ENCODE data around the gene EXOC4. TPM values are rescaled to one million over a fixed set of nuclear protein-coding genes. Genes with fewer than 3 reads are reported as not detected.

EXOC4 gene
- total and polyA plus RNA-seq, 2 of the 8 experiments (the other 6 are each of a cell fraction or from before 2014, with no cell fraction given): 27.0 to 67.3 TPM

DNA sequence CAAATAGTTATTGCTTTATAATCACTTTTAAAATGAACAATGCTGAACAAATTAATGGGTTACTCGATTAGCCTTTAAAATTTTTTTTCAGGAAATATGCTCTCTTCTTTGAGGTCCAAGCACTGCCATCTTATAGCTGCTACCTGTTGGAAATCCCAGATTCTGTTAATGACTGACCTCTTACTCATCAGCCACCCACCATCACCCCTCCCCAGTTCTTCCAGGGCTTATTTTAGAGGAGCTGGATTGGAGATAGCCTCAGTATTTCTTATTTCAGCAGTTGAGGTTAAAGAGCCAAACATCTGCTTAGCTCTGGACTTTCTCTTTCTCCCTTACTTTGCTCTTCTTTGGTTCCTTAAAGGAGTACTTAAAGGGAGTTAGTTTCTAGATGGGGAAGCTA is 420.0 kb downstream of the EXOC4 start:
- Histone ChIP-seq H3K23ac (ENCODE audit: insufficient read length) (no peak overlapping the region), H3K9ac (replicated peaks in 1 of 4; ENCODE audit: extremely low read depth in 1 of 4, low read depth in 3 of 4, low read length in 3 of 4) (no peak overlapping the region), H3K4me1 (replicated peaks in 1 of 4; ENCODE audit: control insufficient read depth in 3 of 4, insufficient read depth in 4 of 4, low read length in 3 of 4) (peaks cover 0 to 9% (median 2%) of the 10 kb centered on the region in 4 experiments; a peak in 3 of 7 replicates), H4K20me1 (replicated peaks in 1 of 2; ENCODE audit: control insufficient read depth in 1 of 2, insufficient read depth in 2 of 2, low read length in 2 of 2) (no peaks in the 10 kb centered on the region), H2BK5ac (ENCODE audit: low read depth, low read length) (no peak overlapping the region), H3K23me2 (ENCODE audit: low read depth, low read length) (no peaks in the 10 kb centered on the region), H3K27me3 (replicated peaks in 1 of 4; ENCODE audit: control insufficient read depth in 3 of 4, extremely low read depth in 1 of 4, insufficient read depth in 3 of 4, low read length in 3 of 4) (no peaks in the 10 kb centered on the region), H3K14ac (ENCODE audit: insufficient read length) (no peak overlapping the region), H2AK5ac (ENCODE audit: low read depth, low read length) (no peak overlapping the region), H4K91ac (replicated peaks; ENCODE audit: insufficient read length, low read length) (no peak overlapping the region), H3K9me3 (ENCODE audit: insufficient read depth in 2 of 2, low read depth in 1 of 2, low read length in 1 of 2) (no peaks in the 10 kb centered on the region), H3K4me2 (ENCODE audit: insufficient read depth in 1 of 2, low read depth in 2 of 2, low read length in 2 of 2) (no peak overlapping the region), H2BK120ac (replicated peaks; ENCODE audit: low read depth, low read length) (no peak overlapping the region), H3K79me1 (ENCODE audit: low read depth, low read length) (no peaks in the 10 kb centered on the region), H4K5ac (ENCODE audit: insufficient read length, low read depth, low read length) (no peak overlapping the region), H2BK12ac (ENCODE audit: low read depth, low read length) (no peak overlapping the region), H4K8ac (ENCODE audit: extremely low read depth, insufficient read depth, low read length) (no peak overlapping the region), H3K27ac (ENCODE audit: low read depth, low read length) (no peak overlapping the region), H3K56ac (replicated peaks; ENCODE audit: insufficient read length, low read depth, low read length) (no peak overlapping the region), H2BK15ac (ENCODE audit: low read length) (no peak overlapping the region), H3K18ac (ENCODE audit: extremely low read depth, low read length) (no peak overlapping the region), H3K36me3 (ENCODE audit: control insufficient read depth in 2 of 4, insufficient read depth in 4 of 4, low read length in 3 of 4) (no peaks in the 10 kb centered on the region), H3K79me2 (ENCODE audit: control insufficient read depth in 1 of 2, insufficient read depth in 2 of 2, low read length in 2 of 2) (no peaks in the 10 kb centered on the region), H2BK20ac (ENCODE audit: low read length) (no peak overlapping the region), H3K4ac (replicated peaks; ENCODE audit: insufficient read length, low read depth, low read length) (no peak overlapping the region), H3K4me3 (ENCODE audit: extremely low read depth in 1 of 4, insufficient read depth in 2 of 4, low read depth in 3 of 4, low read length in 4 of 4) (no peak overlapping the region), H2AFZ (ENCODE audit: low read length) (no peak overlapping the region)
- WGBS, 2 experiments (ENCODE audit: extremely low coverage in 1 of 2, insufficient coverage in 1 of 2, insufficient read length in 1 of 2, insufficient replicate concordance in 2 of 2, low coverage in 1 of 2, low lambda C conversion rate in 2 of 2, missing lambda C conversion rate in 1 of 2): 91% methylated on average over 1 of the region's 1 CpG; no CpG with 5 or more reads in 1 of the 2 experiments
- FAIRE-seq (no peak), DNase-seq (ENCODE audit: low read depth in 1 of 2, low spot score in 2 of 2) (no peak)
- CTCF ChIA-PET (ENCODE audit: partially characterized antibody): interaction anchor here (0.8 kb wide), 1 partner anchor 181 kb away, joined by 3 read pairs; no protein-coding TSS in a partner anchor
- POLR2A ChIA-PET (ENCODE audit: partially characterized antibody): no interaction called here
- TF ChIP-seq, protein P1, sequence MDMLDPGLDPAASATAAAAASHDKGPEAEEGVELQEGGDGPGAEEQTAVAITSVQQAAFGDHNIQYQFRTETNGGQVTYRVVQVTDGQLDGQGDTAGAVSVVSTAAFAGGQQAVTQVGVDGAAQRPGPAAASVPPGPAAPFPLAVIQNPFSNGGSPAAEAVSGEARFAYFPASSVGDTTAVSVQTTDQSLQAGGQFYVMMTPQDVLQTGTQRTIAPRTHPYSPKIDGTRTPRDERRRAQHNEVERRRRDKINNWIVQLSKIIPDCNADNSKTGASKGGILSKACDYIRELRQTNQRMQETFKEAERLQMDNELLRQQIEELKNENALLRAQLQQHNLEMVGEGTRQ (IDR thresholded peaks at IDR 0.05; ENCODE audit: low read length): no peak
- no peak for TF ChIP-seq CTBP2 (IDR thresholded peaks at IDR 0.05; ENCODE audit: borderline replicate concordance, insufficient read depth, insufficient read length, low read length)
- no peak for TF ChIP-seq CHD2 (IDR thresholded peaks at IDR 0.05; ENCODE audit: low read length)
- TF ChIP-seq JUN (IDR thresholded peaks at IDR 0.05; ENCODE audit: low read depth, low read length): no peak
- TF ChIP-seq CBX5 (IDR thresholded peaks at IDR 0.05; ENCODE audit: low read depth, low read length): no peak
